Activated CD4-positive, alpha-beta memory T cell treated with anti-CD3 and anti-CD28 coated beads, Interleukin-2, amount 10 ng/mL, durations not matched to agents 7 days and 5 days (primary cell): ENCODE measurements around the gene DNAI7. TPM values are rescaled to one million over a fixed set of nuclear protein-coding genes. Genes with fewer than 3 reads are reported as not detected.

Experiments
- CTCF ChIA-PET: fragments of 350-600 bp; sonication (Branson Sonifier 250); formaldehyde crosslinking; loops from one replicate; lab custom pipeline; 2021; ENCODE audit warnings: antibody characterized with exemption, inconsistent platforms; lab: Charles Lee
- POLR2A ChIA-PET: fragments of 350-600 bp; sonication (Branson Sonifier 250); formaldehyde crosslinking; loops from one replicate; lab custom pipeline; 2021; ENCODE audit warnings: antibody characterized with exemption; lab: Charles Lee
- DNase-seq: peaks from one replicate; pipeline ENCODE4 v3.0.0-alpha.2; 2020
- H3K27ac Mint-ChIP-seq: one replicate; pipeline ENCODE4 v1.8.0; 2021; ENCODE audit warnings: mild to moderate bottlenecking, mixed read lengths
- H3K27me3 Mint-ChIP-seq: one replicate; pipeline ENCODE4 v1.8.0; 2021; ENCODE audit warnings: mixed read lengths
- H3K36me3 Mint-ChIP-seq: one replicate; pipeline ENCODE4 v1.8.0; 2021; ENCODE audit warnings: low read depth, mixed read lengths
- H3K4me1 Mint-ChIP-seq: one replicate; pipeline ENCODE4 v1.8.0; 2021; ENCODE audit warnings: mixed read lengths
- H3K4me3 Mint-ChIP-seq: one replicate; pipeline ENCODE4 v1.8.0; 2021; ENCODE audit warnings: mild to moderate bottlenecking, mixed read lengths
- H3K9me3 Mint-ChIP-seq: one replicate; pipeline ENCODE4 v1.8.0; 2021; ENCODE audit warnings: mixed read lengths
- total RNA-seq, 2 experiments: library from RNA; stranded (reverse); gene quantifications; one replicate each; pipeline ENCODE4 v1.2.3, GENCODE V29; 2021

DNAI7 gene, protein sequence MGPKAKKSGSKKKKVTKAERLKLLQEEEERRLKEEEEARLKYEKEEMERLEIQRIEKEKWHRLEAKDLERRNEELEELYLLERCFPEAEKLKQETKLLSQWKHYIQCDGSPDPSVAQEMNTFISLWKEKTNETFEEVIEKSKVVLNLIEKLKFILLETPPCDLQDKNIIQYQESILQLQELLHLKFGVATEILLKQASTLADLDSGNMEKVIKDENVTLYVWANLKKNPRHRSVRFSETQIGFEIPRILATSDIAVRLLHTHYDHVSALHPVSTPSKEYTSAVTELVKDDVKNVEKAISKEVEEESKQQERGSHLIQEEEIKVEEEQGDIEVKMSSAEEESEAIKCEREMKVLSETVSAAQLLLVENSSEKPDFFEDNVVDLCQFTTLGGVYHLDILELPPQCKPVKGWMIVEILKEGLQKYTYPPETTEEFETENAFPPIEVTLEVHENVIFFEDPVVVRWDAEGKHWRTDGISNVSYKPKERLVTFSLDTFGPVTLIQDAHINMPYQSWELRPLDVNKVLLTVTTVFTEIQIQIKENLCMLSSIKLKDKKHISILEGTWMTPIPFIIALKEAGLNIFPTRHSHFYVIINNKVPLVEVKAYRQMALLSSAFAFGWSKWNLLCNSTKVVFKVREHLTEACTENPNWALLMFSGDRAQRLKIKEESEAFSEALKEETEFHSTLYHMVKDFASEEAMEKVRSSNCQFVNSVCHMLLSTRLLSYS
- total RNA-seq = not detected

- POLR2A ChIA-PET = interaction anchor here (1.1 to 1.7 kb wide), 4 partner anchors 10 to 193 kb away, joined by 3 to 8 read pairs (median 5); partner anchors contain the start of gene KRAS
- peak; percentile 94 for DNase-seq
- CTCF ChIA-PET = interaction anchor here (0.5 to 1.6 kb wide), 6 partner anchors 11 to 217 kb away, joined by 3 to 16 read pairs (median 4); no protein-coding TSS in a partner anchor
- Mint-ChIP-seq H3K36me3 (peaks cover 13% of the 10 kb centered on the region), H3K9me3 (no peaks in the 10 kb centered on the region), H3K27ac (peak within 1 kb of the TSS; percentile 76), H3K27me3 (no peaks in the 10 kb centered on the region), H3K4me1 (peaks cover 23% of the 10 kb centered on the region), H3K4me3 (peak within 1 kb of the TSS; percentile 94)
Measured at GRCh38 chr12:25195056-25195971, at the start of gene DNAI7, which contains the start of gene ETFRF1. Gene DNAI7 (minus strand): TSS chr12:25195160. CDS start chr12:25195078, 82 bp downstream. Gene ETFRF1 (plus strand): TSS chr12:25195237. CDS start chr12:25203957, 8,720 bp downstream.

- Mint-ChIP-seq H3K9me3 (no peaks in the 10 kb centered on the region), H3K27me3 (no peaks in the 10 kb centered on the region), H3K4me3 (no peak overlapping the region), H3K27ac (no peak overlapping the region), H3K36me3 (peaks cover 65% of the 10 kb centered on the region), H3K4me1 (peaks cover 34% of the 10 kb centered on the region)
- ChIA-PET POLR2A (no interaction called here), CTCF (no interaction called here)
- no peak for DNase-seq
Measured at GRCh38 chr12:25243680-25243990, 48.7 kb upstream of the DNAI7 start.

DNA sequence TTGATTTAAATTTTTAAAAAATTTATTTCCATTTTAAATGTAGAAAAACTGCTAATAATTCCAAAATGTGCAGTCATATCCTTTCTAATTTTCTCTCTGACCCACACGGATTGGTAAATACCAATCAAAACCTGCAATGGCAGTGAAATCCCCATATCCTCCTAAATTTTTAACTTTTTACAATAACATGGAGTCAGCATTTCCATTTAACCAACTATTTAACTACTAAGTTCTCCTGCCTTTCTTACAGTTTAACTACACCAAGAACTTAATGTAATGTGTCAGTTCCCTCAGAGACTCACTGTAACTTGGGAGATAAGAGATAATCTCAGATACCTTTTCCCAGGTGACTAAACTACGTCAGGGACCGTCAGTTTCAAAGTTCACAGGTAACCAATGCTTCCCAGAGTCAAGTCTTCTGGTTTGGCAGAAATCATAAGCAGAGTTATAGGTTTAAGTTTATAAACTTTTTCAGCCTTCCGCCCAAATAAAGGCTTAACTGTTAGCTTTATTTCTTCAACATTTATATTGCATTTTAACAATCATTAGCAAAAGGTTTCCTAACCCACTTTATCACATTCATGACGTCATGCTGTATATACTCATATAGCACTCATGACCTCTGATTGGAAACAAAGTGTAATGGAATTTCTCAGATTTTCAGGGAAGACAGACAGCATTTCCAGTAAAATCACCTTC is 48.2 kb upstream of the DNAI7 start:
- H3K9me3 Mint-ChIP-seq = no peaks in the 10 kb centered on the region
- DNase-seq = no peak
- H3K27me3 Mint-ChIP-seq = no peaks in the 10 kb centered on the region
- peaks cover 63% of the 10 kb centered on the region for H3K36me3 Mint-ChIP-seq
- H3K4me3 Mint-ChIP-seq = no peak overlapping the region
- CTCF ChIA-PET = interaction anchor here (0.6 kb wide), 1 partner anchor 122 kb away, joined by 3 read pairs; no protein-coding TSS in a partner anchor
- H3K4me1 Mint-ChIP-seq = peaks cover 30% of the 10 kb centered on the region
- POLR2A ChIA-PET = no interaction called here
- H3K27ac Mint-ChIP-seq = no peak overlapping the region

GRCh38 chr12:25241167-25242020 is 46.4 kb upstream of the DNAI7 start:
- H3K36me3 Mint-ChIP-seq = peaks cover 73% of the 10 kb centered on the region
- CTCF ChIA-PET = interaction anchor here (0.8 to 1.7 kb wide), 26 partner anchors 8 to 195 kb away, joined by 3 to 11 read pairs (median 3); partner anchors contain the start of genes DNAI7, ETFRF1 and KRAS
- peaks cover 24% of the 10 kb centered on the region for H3K4me1 Mint-ChIP-seq
- POLR2A ChIA-PET = interaction anchor here (0.6 to 1.4 kb wide), 5 partner anchors 10 to 338 kb away, joined by 3 to 13 read pairs (median 3); partner anchors contain the start of gene KRAS
- H3K4me3 Mint-ChIP-seq = no peak overlapping the region
- DNase-seq = no peak
- H3K9me3 Mint-ChIP-seq = no peaks in the 10 kb centered on the region
- no peaks in the 10 kb centered on the region for H3K27me3 Mint-ChIP-seq
- H3K27ac Mint-ChIP-seq = no peak overlapping the region

DNA sequence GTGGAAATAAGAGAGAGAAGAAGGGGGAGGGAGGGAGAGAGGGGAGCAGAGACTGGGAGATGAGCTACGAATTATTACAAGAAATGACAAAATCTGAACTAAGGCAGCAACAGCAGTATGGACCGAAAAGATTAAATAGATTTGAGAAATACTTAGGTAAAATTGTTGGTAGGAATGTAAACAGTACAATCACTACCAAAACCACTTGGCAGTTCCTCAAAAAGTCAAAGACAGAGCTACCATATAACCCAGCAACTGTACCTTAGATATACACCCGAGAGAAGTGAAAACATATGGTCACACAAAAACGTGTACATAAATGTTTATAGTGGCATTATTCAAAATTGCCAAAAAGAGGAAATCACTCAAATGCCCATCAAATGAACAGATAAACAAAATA is 41.7 kb upstream of the DNAI7 start:
- peaks cover 7% of the 10 kb centered on the region for H3K4me1 Mint-ChIP-seq
- H3K27ac Mint-ChIP-seq = no peak overlapping the region
- no peak overlapping the region for H3K4me3 Mint-ChIP-seq
- ChIA-PET POLR2A (no interaction called here), CTCF (interaction anchor here (1.4 kb wide), 1 partner anchor 151 kb away, joined by 3 read pairs; no protein-coding TSS in a partner anchor)
- DNase-seq = no peak
- H3K36me3 Mint-ChIP-seq = peaks cover 49% of the 10 kb centered on the region
- no peaks in the 10 kb centered on the region for H3K9me3 Mint-ChIP-seq
- no peaks in the 10 kb centered on the region for H3K27me3 Mint-ChIP-seq

GRCh38 chr12:25236190-25236589 is 41.2 kb upstream of the DNAI7 start:
- ChIA-PET CTCF (interaction anchor here (1.4 kb wide), 1 partner anchor 151 kb away, joined by 3 read pairs; no protein-coding TSS in a partner anchor), POLR2A (no interaction called here)
- Mint-ChIP-seq H3K27me3 (no peaks in the 10 kb centered on the region), H3K9me3 (no peaks in the 10 kb centered on the region), H3K4me1 (peaks cover 3% of the 10 kb centered on the region), H3K27ac (no peak overlapping the region), H3K36me3 (peaks cover 52% of the 10 kb centered on the region), H3K4me3 (no peak overlapping the region)
- no peak for DNase-seq

GRCh38 chr12:25213338-25213737 is 18.4 kb upstream of the DNAI7 start:
- ChIA-PET POLR2A (interaction anchor here (1.2 kb wide), 1 partner anchor 174 kb away, joined by 4 read pairs; no protein-coding TSS in a partner anchor), CTCF (interaction anchor here (1.3 to 1.5 kb wide), 2 partner anchors 19 to 175 kb away, joined by 3 to 4 read pairs; partner anchors contain the start of genes DNAI7 and ETFRF1)
- Mint-ChIP-seq H3K27ac (no peak overlapping the region), H3K27me3 (no peaks in the 10 kb centered on the region), H3K4me1 (no peaks in the 10 kb centered on the region), H3K9me3 (no peaks in the 10 kb centered on the region), H3K36me3 (peaks cover 21% of the 10 kb centered on the region), H3K4me3 (no peak overlapping the region)
- no peak for DNase-seq

DNA sequence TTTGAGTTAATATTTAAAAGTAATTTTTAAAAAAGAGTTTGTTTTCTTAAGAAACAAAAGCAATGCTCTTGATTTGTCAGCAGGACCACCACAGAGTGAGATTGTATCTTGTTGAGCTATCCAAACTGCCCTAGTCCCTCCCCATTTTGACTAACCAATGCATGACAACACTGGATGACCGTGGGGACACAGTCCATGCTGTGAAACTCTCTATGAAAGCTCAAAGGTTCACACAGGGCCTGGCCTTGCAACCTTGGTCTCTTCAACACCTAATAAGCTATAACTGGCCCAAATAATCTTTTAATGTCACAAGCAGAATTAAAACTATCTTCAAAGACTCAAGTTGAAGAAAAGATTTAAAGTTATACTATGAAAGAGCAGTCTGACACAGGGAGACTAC is 13.6 kb upstream of the DNAI7 start:
- POLR2A ChIA-PET = interaction anchor here (0.7 kb wide), 1 partner anchor 33 kb away, joined by 3 read pairs; no protein-coding TSS in a partner anchor
- Mint-ChIP-seq H3K27ac (no peak overlapping the region), H3K27me3 (no peaks in the 10 kb centered on the region), H3K36me3 (peaks cover 26% of the 10 kb centered on the region), H3K4me1 (no peaks in the 10 kb centered on the region), H3K4me3 (no peak overlapping the region), H3K9me3 (no peaks in the 10 kb centered on the region)
- no peak for DNase-seq
- CTCF ChIA-PET = no interaction called here

- CTCF ChIA-PET = no interaction called here
Measured at GRCh38 chr12:25207846-25208245, 12.9 kb upstream of the DNAI7 start.

DNA sequence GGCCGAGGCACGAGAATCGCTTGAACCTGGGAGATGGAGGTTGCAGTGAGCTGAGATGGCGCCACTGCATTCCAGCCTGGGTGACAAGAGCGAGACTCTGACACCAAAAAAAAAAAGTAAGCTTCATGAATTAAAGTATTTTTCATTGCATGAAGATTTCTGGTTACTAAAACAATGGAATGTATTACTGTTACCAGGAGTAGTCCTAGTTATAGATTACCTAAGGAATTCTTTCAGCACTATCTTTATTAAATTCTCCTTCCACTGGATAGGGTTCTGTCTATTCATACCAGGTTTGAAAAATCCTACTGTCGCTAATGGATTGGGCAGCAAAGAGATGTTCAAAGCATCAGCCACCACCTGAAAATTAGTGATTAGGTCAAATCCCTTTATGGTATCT is 12.5 kb upstream of the DNAI7 start:
- H3K27ac Mint-ChIP-seq = no peak overlapping the region
- no peaks in the 10 kb centered on the region for H3K4me1 Mint-ChIP-seq
- POLR2A ChIA-PET = no interaction called here
- no peak for DNase-seq
- H3K36me3 Mint-ChIP-seq = peaks cover 32% of the 10 kb centered on the region
- H3K4me3 Mint-ChIP-seq = no peak overlapping the region
- CTCF ChIA-PET = no interaction called here
- H3K27me3 Mint-ChIP-seq = no peaks in the 10 kb centered on the region
- no peaks in the 10 kb centered on the region for H3K9me3 Mint-ChIP-seq

More at GRCh38 chr12:25207846-25208245, 12.9 kb upstream of the DNAI7 start:
- DNase-seq = no peak
- Mint-ChIP-seq H3K27me3 (no peaks in the 10 kb centered on the region), H3K9me3 (no peaks in the 10 kb centered on the region), H3K4me3 (no peak overlapping the region), H3K27ac (no peak overlapping the region), H3K36me3 (peaks cover 32% of the 10 kb centered on the region), H3K4me1 (no peaks in the 10 kb centered on the region)
- POLR2A ChIA-PET = no interaction called here

GRCh38 chr12:25202137-25202536 is 7.2 kb upstream of the DNAI7 start:
- Mint-ChIP-seq H3K27ac (no peak overlapping the region), H3K36me3 (peaks cover 38% of the 10 kb centered on the region), H3K4me1 (no peaks in the 10 kb centered on the region), H3K4me3 (no peak overlapping the region), H3K9me3 (no peaks in the 10 kb centered on the region), H3K27me3 (no peaks in the 10 kb centered on the region)
- ChIA-PET POLR2A (no interaction called here), CTCF (no interaction called here)
- no peak for DNase-seq
